ENCODE measurements around the gene ABCF1.

DNA sequence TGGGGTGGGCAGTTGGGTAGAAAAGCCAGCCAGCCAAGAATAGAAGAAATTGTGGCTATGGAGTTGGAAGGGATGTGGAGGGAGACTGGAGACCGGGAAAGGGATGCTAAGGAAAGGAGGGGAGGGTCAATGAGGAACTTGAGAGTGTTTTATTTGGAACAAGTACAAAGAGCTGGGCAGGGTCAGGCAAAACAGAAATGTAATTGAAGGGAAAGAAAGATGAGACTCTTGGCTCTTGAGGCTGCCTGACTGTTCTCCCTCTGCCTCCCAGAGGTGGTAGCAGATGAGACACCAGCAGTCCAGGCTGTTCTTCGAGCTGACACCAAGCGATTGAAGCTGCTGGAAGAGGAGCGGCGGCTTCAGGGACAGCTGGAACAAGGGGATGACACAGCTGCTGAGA, 12.7 kb downstream of the ABCF1 start:
- TF ChIP-seq, protein P1, sequence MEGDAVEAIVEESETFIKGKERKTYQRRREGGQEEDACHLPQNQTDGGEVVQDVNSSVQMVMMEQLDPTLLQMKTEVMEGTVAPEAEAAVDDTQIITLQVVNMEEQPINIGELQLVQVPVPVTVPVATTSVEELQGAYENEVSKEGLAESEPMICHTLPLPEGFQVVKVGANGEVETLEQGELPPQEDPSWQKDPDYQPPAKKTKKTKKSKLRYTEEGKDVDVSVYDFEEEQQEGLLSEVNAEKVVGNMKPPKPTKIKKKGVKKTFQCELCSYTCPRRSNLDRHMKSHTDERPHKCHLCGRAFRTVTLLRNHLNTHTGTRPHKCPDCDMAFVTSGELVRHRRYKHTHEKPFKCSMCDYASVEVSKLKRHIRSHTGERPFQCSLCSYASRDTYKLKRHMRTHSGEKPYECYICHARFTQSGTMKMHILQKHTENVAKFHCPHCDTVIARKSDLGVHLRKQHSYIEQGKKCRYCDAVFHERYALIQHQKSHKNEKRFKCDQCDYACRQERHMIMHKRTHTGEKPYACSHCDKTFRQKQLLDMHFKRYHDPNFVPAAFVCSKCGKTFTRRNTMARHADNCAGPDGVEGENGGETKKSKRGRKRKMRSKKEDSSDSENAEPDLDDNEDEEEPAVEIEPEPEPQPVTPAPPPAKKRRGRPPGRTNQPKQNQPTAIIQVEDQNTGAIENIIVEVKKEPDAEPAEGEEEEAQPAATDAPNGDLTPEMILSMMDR (IDR thresholded peaks at IDR 0.05): no peak
- no peak for TF ChIP-seq POLR2A (IDR thresholded peaks at IDR 0.05)
